H1 (cell line): ENCODE results near the gene SHISA8. TPM values are rescaled to one million over a fixed set of nuclear protein-coding genes. Genes with fewer than 3 reads are reported as not detected.

Experiments
- CTCF ChIA-PET: fragments of 300-600 bp; sonication (Branson Sonifier 250); formaldehyde crosslinking; loops from one replicate; lab custom pipeline; 2021; ENCODE audit not compliant: partially characterized antibody; lab: Charles Lee
- POLR2A ChIA-PET: fragments of 300-600 bp; sonication (Branson Sonifier 250); formaldehyde crosslinking; loops from one replicate; lab custom pipeline; 2021; ENCODE audit warnings: inconsistent platforms; ENCODE audit not compliant: partially characterized antibody; lab: Charles Lee
- DNase-seq, 2 experiments: peaks; one replicate each; pipeline versions ENCODE4 v3.0.0 to v3.0.0-alpha.2; 2010 to 2022; ENCODE audit warnings: low spot score in 2 of 2, low read depth in 1 of 2, mixed read lengths in 1 of 2
- FAIRE-seq: peaks from 2 replicates; lab custom pipeline; 2011; peaks lifted over from hg19 to GRCh38; lab: Jason Lieb, UNC
- H2AFZ ChIP-seq: 2 replicates; pipeline ENCODE4 v1.8.1; 2012; ENCODE audit warnings: low read length, inconsistent platforms
- H2AK5ac ChIP-seq: 2 replicates; pipeline ENCODE4 v1.6.1; 2013; ENCODE audit warnings: low read depth, low read length
- H2BK120ac ChIP-seq: replicated peaks from 2 replicates; pipeline ENCODE3; 2013; ENCODE audit warnings: low read depth, low read length, inconsistent platforms
- H2BK12ac ChIP-seq: 2 replicates; pipeline ENCODE4 v1.6.1; 2013; ENCODE audit warnings: low read depth, low read length
- H2BK15ac ChIP-seq: 2 replicates; pipeline ENCODE4 v1.6.1; 2013; ENCODE audit warnings: low read length
- H2BK20ac ChIP-seq: 2 replicates; pipeline ENCODE4 v1.6.1; 2013; ENCODE audit warnings: low read length
- H2BK5ac ChIP-seq: 2 replicates; pipeline ENCODE4 v1.6.1; 2013; ENCODE audit warnings: low read depth, low read length
- H3K14ac ChIP-seq: 2 replicates; pipeline ENCODE4 v1.6.1; 2013; ENCODE audit warnings: inconsistent platforms; ENCODE audit not compliant: insufficient read length
- H3K18ac ChIP-seq: 2 replicates; pipeline ENCODE4 v1.6.1; 2013; ENCODE audit warnings: low read length; ENCODE audit errors: extremely low read depth
- H3K23ac ChIP-seq: 2 replicates; pipeline ENCODE4 v1.6.1; 2013; ENCODE audit warnings: inconsistent platforms; ENCODE audit not compliant: insufficient read length
- H3K23me2 ChIP-seq: 2 replicates; pipeline ENCODE4 v1.6.1; 2013; ENCODE audit warnings: low read depth, low read length
- H3K27ac ChIP-seq: 2 replicates; pipeline ENCODE4 v1.6.1; 2011; ENCODE audit warnings: low read depth, low read length, inconsistent platforms
- H3K27me3 ChIP-seq, 4 experiments: replicated peaks in 1 of 4; 1 replicate in 1 of 4; 2 replicates in 3 of 4; pipeline versions ENCODE4 v1.6.1 to v1.8.1; 2011 to 2013; ENCODE audit warnings: low read length in 3 of 4, mild to moderate bottlenecking in 3 of 4, inconsistent platforms in 2 of 4, mixed read lengths in 2 of 4, moderate library complexity in 1 of 4; ENCODE audit not compliant: control insufficient read depth in 3 of 4, insufficient read depth in 3 of 4; ENCODE audit errors: extremely low read depth in 1 of 4
- H3K36me3 ChIP-seq, 4 experiments: 2 replicates each; pipeline versions ENCODE4 v1.6.1 to v1.8.1; 2011 to 2013; ENCODE audit warnings: mild to moderate bottlenecking in 4 of 4, low read length in 3 of 4, moderate library complexity in 2 of 4, control low read depth in 1 of 4, inconsistent platforms in 1 of 4; ENCODE audit not compliant: insufficient read depth in 4 of 4, control insufficient read depth in 2 of 4
- H3K4ac ChIP-seq: replicated peaks from 2 replicates; pipeline ENCODE3; 2013; ENCODE audit warnings: low read length, low read depth, mixed read lengths, inconsistent platforms; ENCODE audit not compliant: insufficient read length
- H3K4me1 ChIP-seq, 4 experiments: replicated peaks in 1 of 4; 1 replicate in 1 of 4; 2 replicates in 3 of 4; pipeline versions ENCODE4 v1.6.1 to v1.8.1; 2011 to 2013; ENCODE audit warnings: low read length in 3 of 4, inconsistent platforms in 2 of 4, mixed read lengths in 1 of 4; ENCODE audit not compliant: insufficient read depth in 4 of 4, control insufficient read depth in 3 of 4
- H3K4me2 ChIP-seq, 2 experiments: 2 replicates each; pipeline versions ENCODE4 v1.6.1 to v1.8.1; 2011 to 2013; ENCODE audit warnings: low read depth in 2 of 2, low read length in 2 of 2, control low read depth in 1 of 2, inconsistent platforms in 1 of 2, mild to moderate bottlenecking in 1 of 2; ENCODE audit not compliant: insufficient read depth in 1 of 2
- H3K4me3 ChIP-seq, 4 experiments: fragments of 200-600, 300-600 bp in 1 of 4; sonication (generic), shearing (Covaris generic), sonication (Bioruptor Twin) in 1 of 4; 2 replicates each; pipeline versions ENCODE4 v1.5.1 to v1.8.1; 2011 to 2016; ENCODE audit warnings: low read length in 4 of 4, low read depth in 3 of 4, control low read depth in 2 of 4, inconsistent platforms in 2 of 4, mild to moderate bottlenecking in 2 of 4, mixed read lengths in 1 of 4, moderate library complexity in 1 of 4; ENCODE audit not compliant: insufficient read depth in 2 of 4; ENCODE audit errors: extremely low read depth in 1 of 4
- H3K56ac ChIP-seq: replicated peaks from 2 replicates; pipeline ENCODE3; 2013; ENCODE audit warnings: low read depth, mild to moderate bottlenecking, mixed read lengths, low read length, inconsistent platforms; ENCODE audit not compliant: insufficient read length
- H3K79me1 ChIP-seq: 2 replicates; pipeline ENCODE4 v1.6.1; 2013; ENCODE audit warnings: low read depth, low read length, control low read depth
- H3K79me2 ChIP-seq, 2 experiments: 2 replicates each; pipeline versions ENCODE4 v1.6.1 to v1.8.1; 2012 to 2013; ENCODE audit warnings: low read length in 2 of 2, mild to moderate bottlenecking in 2 of 2, inconsistent platforms in 1 of 2; ENCODE audit not compliant: insufficient read depth in 2 of 2, control insufficient read depth in 1 of 2
- H3K9ac ChIP-seq, 4 experiments: replicated peaks in 1 of 4; 1 replicate in 1 of 4; 2 replicates in 3 of 4; pipeline versions ENCODE4 v1.6.1 to v1.8.1; 2011 to 2013; ENCODE audit warnings: low read depth in 3 of 4, low read length in 3 of 4, control low read depth in 2 of 4, mild to moderate bottlenecking in 2 of 4, moderate library complexity in 2 of 4, inconsistent platforms in 1 of 4; ENCODE audit errors: extremely low read depth in 1 of 4
- H3K9me3 ChIP-seq, 2 experiments: 2 replicates each; pipeline versions ENCODE4 v1.6.1 to v1.8.1; 2012 to 2013; ENCODE audit warnings: mild to moderate bottlenecking in 2 of 2, moderate library complexity in 2 of 2, control low read depth in 1 of 2, inconsistent platforms in 1 of 2, low read depth in 1 of 2, low read length in 1 of 2, mixed read lengths in 1 of 2; ENCODE audit not compliant: insufficient read depth in 2 of 2
- H4K20me1 ChIP-seq, 2 experiments: replicated peaks in 1 of 2; 2 replicates each; pipeline versions ENCODE3 to v1.8.1; 2011 to 2013; ENCODE audit warnings: inconsistent platforms in 2 of 2, low read length in 2 of 2, mild to moderate bottlenecking in 1 of 2; ENCODE audit not compliant: insufficient read depth in 2 of 2, control insufficient read depth in 1 of 2
- H4K5ac ChIP-seq: 2 replicates; pipeline ENCODE4 v1.6.1; 2013; ENCODE audit warnings: low read length, low read depth, mixed read lengths, inconsistent platforms; ENCODE audit not compliant: insufficient read length
- H4K8ac ChIP-seq: 2 replicates; pipeline ENCODE4 v1.8.0; 2013; ENCODE audit warnings: mild to moderate bottlenecking, moderate library complexity, low read length, inconsistent platforms; ENCODE audit not compliant: insufficient read depth; ENCODE audit errors: extremely low read depth
- H4K91ac ChIP-seq: replicated peaks from 2 replicates; pipeline ENCODE3; 2013; ENCODE audit warnings: low read length, mixed read lengths, inconsistent platforms; ENCODE audit not compliant: insufficient read length
- KDM1A ChIP-seq: fragments of 200-600, 300-600 bp; sonication (generic); IDR thresholded peaks from 2 replicates; pipeline ENCODE4 v1.7.1; 2016; ENCODE audit warnings: mild to moderate bottlenecking, low read length, borderline replicate concordance
- KDM4A ChIP-seq: IDR thresholded peaks from one replicate; pipeline ENCODE4 v1.7.1; 2012; ENCODE audit warnings: low read depth, mild to moderate bottlenecking, moderate library complexity, low read length, inconsistent platforms; ENCODE audit not compliant: severe bottlenecking
- USF2 ChIP-seq: IDR thresholded peaks from 2 replicates; pipeline ENCODE4 v1.6.1; 2011; ENCODE audit warnings: low read length, improper control_type of control experiment
- WGBS, 2 experiments: shearing (Covaris generic) in 1 of 2; methylation state at CpG; one replicate each; pipeline versions ENCODE4 v1.1.6 to v1.1.7; 2013 to 2015; ENCODE audit warnings: low lambda C conversion rate in 2 of 2, mixed read lengths in 2 of 2, inconsistent platforms in 1 of 2, low coverage in 1 of 2, missing lambda C conversion rate in 1 of 2; ENCODE audit not compliant: insufficient replicate concordance in 2 of 2, insufficient coverage in 1 of 2, insufficient read length in 1 of 2; ENCODE audit errors: extremely low coverage in 1 of 2, missing lambda C conversion rate in 1 of 2; 5-methylcytosine and 5-hydroxymethylcytosine counted together
- polyA plus RNA-seq, 7 experiments: library from polyadenylated mRNA; depleted of rRNA in 3 of 7; stranded (reverse) in 5 of 7; unstranded in 2 of 7; fragments of >200 nt in 5 of 7; fragments of 200-250 nt in 2 of 7; gene quantifications; 1 replicate in 5 of 7; 2 replicates in 1 of 7; 4 replicates in 1 of 7; pipeline versions ENCODE4 v1.2.1 to v1.2.3, GENCODE V29; 2011 to 2013; ENCODE audit warnings: missing spikeins in 2 of 7, mixed read lengths in 2 of 7
- total RNA-seq: library from RNA; stranded (reverse); fragmentation: NEBNext Ultra II Directional; extraction: Animal tissue kit (Norgen Biotek cat#: 25700); gene quantifications from 2 replicates; pipeline ENCODE4 v1.2.1, GENCODE V29; 2021

Gene SHISA8
- total and polyA plus RNA-seq, 2 of the 8 experiments (the other 6 are each of a cell fraction or from before 2014, with no cell fraction given): 0.14 to 0.89 TPM

GRCh38 chr22:41874090-41874489 is 40.8 kb downstream of the SHISA8 start:
- Histone ChIP-seq H3K79me1 (no peaks in the 10 kb centered on the region; the same call in 1 of the 2 replicates), H3K27ac (no peak overlapping the region), H2BK12ac (no peak overlapping the region), H4K91ac (no peak overlapping the region), H3K18ac (no peak overlapping the region), H2BK5ac (no peak overlapping the region), H4K5ac (no peak overlapping the region), H3K56ac (no peak overlapping the region), H3K9me3 (no peaks in the 10 kb centered on the region), H3K23ac (no peak overlapping the region), H4K20me1 (peaks cover 0 to 3% of the 10 kb centered on the region in 2 experiments), H3K9ac (no peak overlapping the region), H2BK15ac (no peak overlapping the region), H2AK5ac (no peak overlapping the region), H3K4me3 (no peak overlapping the region), H3K23me2 (no peaks in the 10 kb centered on the region), H3K4me1 (no peaks in the 10 kb centered on the region), H3K4ac (no peak overlapping the region), H2AFZ (no peak overlapping the region), H3K27me3 (no peaks in the 10 kb centered on the region), H4K8ac (no peak overlapping the region), H3K14ac (no peak overlapping the region), H3K36me3 (peaks cover 31 to 81% (median 67%) of the 10 kb centered on the region in 4 experiments), H3K79me2 (no peaks in the 10 kb centered on the region), H2BK120ac (no peak overlapping the region), H2BK20ac (no peak overlapping the region), H3K4me2 (no peak overlapping the region)
- no peak for TF ChIP-seq KDM1A
- TF ChIP-seq USF2: no peak
- TF ChIP-seq KDM4A: no peak
- CTCF ChIA-PET: interaction anchor here (0.8 to 1.3 kb wide), 3 partner anchors 9 to 177 kb away, joined by 3 read pairs; no protein-coding TSS in a partner anchor
- 83% methylated on average over 2 of the region's 2 CpGs; no CpG with 5 or more reads in 1 of the 2 experiments for WGBS, 2 experiments
- FAIRE-seq: no peak
- POLR2A ChIA-PET: interaction anchor here (0.9 kb wide), 1 partner anchor 11 kb away, joined by 3 read pairs; no protein-coding TSS in a partner anchor
- no peak for DNase-seq
